GM21737 (cell line): ENCODE results near the gene OR8D4.
"Not testable (repeated sequence)": the region's sequence is repeated elsewhere in the genome, so short reads cannot be mapped to it uniquely, and the experiment has no call there.

Experiments
- ATAC-seq: cut with Tn5 transposase; IDR thresholded peaks from one replicate; pipeline ENCODE4 v1.9.1; 2021; ENCODE audit warnings: mild to moderate bottlenecking, moderate library complexity; ENCODE audit not compliant: unreplicated experiment

OR8D4 gene

DNA sequence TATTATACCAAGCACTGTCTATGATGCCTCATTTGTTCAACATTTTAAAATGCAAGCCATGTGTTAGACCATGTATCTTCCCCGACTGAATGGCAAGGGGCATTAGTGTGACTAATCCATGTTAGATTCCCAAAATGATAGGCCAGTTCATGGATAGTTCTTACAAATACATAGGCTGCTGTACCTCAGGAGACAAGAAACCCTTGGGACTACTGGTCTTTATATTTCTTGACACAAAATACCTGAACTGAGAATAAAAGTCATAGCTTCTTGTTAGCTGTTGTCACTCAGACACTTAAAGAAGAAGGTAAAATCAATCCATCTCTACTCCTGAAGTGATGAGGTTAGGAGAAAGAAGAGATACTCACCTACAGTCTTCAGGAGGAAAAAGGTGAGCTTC is at the start of gene OR8D4:
Gene OR8D4 (plus strand): TSS at position 301 of the 400 bp plus-strand sequence. CDS start 4,265 bp downstream, outside the sequence.
- no peak for ATAC-seq

DNA sequence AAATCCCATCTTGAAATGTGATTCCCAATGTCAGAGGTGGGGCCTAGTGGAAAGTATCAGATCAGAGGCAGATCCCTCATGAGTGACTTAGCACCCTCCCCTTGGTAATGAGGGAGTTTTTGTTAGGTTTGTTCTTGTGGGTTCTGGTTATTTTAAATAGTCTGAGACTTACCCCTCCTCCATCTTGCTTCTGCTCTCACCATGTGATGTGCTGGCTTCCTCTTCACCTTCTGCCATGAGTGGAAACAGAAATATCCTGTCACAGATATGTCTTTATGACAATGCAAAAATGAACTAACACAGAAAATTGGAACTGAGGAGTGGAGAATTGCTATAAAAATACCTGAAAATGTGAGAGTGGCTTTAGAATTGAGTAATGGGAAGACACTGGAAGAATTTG is 49.6 kb upstream of the OR8D4 start:
- no peak for ATAC-seq

DNA sequence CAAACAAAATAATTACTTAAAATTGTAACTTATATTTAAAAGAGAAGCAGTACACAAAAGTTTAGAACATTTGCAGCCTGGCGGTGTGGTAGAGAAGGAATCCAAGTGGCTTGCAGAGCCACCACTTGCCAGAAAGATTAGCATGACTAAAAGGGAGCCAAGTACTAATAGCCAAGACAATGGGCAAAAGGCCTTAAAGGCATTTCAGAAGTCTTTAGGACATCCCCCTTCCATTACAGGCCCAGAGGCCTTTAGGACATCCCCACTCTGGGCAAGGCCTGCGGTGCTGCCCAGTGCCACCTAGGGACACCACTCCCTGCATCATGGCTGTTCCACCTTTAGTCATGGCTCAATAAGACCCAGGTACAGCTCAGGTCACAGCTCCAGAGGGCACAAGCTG is 48.9 kb upstream of the OR8D4 start:
- ATAC-seq = no peak

DNA sequence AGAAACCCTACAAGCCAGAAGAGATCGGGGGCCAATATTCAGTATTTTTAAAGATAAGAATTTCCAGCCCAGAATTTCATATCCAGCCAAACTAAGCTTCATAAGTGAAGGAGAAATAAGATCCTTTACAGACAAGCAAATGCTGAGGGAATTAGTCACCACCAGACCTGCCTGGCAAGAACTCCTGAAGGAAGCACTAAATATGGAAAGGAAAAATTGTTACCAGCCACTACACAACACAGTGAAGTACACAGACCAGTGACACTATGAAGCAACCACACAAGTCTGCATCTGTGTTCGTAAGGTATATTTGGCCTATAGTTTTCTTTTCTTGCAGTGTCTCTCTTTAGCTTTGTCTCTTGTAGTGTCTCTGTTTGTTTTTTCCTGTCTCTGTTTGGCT is 45.5 kb upstream of the OR8D4 start:
- no peak for ATAC-seq

DNA sequence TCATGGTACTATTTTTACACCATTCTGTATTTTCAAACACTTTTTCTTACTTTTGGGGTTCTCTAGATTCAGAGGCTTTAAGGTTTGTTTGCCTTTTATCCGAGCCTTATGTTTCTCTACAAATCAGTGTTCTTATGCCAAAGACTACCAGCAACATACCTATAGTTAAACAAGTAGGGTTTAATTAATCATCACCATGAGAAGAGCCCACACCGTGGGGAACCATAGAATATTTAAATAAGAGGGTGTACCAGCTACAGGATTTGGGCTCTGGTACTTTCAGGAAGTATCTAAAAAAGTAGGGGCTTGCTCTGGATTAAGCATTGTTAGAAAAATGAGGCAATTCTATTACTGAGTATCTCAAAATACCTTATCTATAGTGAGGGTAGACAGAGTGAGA is 42.2 kb upstream of the OR8D4 start:
- no peak for ATAC-seq

DNA sequence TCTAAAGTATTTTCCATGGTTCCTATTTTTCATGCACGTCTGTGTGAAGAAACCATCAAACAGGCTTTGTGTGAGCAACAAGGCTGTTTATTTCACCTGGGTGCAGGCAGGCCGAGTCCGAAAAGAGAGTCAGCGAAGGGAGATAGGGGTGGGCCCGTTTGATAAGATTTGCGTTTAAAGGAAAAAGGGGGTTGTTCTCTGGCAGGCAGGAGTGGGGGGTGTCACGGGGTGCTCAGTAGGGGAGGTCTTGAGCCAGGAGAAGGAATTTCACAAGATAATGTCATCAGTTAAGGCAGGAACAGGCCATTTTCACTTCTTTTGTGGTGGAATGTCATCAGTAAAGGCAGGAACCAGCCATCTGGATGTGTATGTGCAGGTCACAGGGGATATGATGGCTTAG is 36.7 kb upstream of the OR8D4 start:
- not testable (repeated sequence) for ATAC-seq

DNA sequence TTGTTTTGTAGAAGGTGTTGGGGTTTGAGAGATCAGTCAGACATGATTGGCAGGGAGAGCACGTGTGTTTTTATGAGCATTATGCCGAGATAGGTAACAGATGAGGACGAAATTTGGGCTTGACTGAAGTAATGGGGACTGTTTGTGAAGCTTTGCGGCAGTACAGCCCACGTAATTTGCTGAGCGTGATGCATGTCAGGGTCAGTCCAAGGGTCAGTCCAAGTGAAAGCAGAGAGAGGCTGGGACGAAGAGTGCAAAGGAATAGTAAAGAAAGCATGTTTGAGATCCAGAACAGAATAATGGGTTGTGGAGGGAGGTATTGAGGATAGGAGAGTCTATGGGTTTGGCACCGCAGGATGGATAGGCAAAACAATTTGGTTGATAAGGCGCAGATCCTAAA is 34.2 kb upstream of the OR8D4 start:
- ATAC-seq = not testable (repeated sequence)

DNA sequence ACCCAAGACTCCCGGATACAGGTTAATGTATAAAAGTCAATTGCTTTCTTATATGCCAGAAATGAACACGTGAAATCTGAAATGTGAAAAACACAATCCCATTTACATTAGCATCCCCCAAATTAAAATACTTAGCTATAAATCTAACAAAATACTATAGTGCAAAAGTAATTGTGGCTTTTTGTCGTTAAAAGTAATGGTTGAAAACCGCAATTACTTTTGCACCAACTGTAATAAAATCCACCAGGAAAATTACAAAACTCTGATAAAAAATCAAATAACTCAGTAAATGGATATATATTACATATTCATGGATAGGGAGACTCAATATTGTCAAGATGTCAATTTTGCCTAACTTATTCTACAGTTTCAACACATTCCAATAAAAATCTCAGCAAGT is 21.1 kb upstream of the OR8D4 start:
- ATAC-seq = no peak

DNA sequence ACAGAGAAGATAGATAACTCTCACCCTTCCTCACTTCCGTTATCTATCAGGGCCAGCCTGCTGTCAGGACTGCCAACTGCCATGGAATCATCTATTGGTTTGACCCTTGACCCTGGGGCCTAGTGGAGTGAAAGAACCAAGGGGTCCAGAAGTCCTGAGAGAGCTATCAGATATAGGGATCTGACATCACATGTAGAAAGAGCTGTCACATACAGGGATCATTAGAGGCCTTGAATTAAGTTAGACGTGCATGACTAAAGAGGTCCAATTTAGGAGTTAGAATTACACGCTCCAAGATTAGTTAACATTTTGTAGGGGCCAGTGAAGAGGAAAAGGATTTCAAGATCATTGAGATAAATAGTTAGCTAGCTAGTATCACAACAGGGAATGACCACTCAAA is 16.4 kb upstream of the OR8D4 start, which contains the start of gene TMEM225:
Gene TMEM225 (minus strand): TSS at position 101 of the 400 bp plus-strand sequence. CDS start 245 bp downstream, outside the sequence.
- ATAC-seq = no peak

DNA sequence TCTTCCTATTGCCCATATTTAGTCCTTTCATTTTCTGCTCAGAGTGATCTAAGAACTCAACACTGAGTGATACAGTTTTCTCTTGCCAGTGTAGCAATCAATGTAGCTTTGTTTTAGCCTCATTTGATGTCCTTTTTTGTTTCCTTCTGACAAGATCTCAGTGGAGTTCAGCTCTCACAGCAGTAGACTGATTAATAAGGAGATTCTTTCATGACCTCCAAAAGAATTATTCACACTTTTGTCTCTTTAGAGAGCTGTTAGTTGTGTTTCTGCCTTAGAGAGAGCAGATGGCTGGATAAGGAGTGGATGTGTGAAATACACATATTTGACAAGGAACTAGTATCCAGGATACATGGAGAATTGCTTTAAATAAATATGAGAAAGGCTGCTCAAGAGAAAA is 9.9 kb upstream of the OR8D4 start:
- ATAC-seq = no peak

GRCh38 chr11:123899792-123900191 is 2.2 kb upstream of the OR8D4 start:
- no peak for ATAC-seq

DNA sequence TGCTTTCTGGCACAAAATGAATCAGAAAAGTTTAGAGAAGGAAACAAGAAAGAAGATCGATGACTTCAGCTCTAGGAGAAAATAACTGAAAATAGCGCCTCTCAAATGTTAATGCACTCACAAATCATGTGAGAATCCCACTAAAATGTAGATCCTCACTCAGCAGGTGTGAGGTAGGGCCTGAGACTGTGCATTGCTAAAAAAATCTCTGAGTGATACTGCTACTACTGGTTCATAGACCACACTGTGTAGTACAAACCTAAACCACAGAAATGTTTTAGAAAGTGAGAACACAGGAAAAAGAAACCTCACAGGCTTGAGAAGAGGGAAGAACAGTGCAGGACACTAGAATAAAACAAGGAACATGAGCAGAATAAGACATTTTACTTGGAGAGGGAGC is 2.0 kb downstream of the OR8D4 start:
- ATAC-seq = peak; percentile 68

- ATAC-seq = no peak
Measured at GRCh38 chr11:123904932-123905331, 3.0 kb downstream of the OR8D4 start.

DNA sequence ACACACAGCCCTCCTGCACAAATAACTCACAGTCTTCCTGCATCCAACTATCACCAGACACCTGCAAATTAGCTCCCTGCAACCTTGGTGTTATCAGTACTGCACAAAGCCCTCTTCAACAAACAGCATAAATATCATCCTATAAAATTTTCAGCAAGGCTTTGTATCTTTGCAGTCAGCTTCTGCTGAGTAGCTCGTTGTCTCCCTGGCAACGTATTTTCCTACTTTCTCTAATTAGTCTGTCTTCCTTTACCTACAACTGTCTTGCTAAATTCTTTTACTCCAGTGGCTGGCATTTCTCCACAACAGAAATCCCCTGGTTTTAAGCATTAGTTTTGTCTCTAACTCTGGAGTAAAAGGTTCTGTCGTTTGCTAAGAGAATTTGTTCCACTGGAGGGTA is 3.9 kb downstream of the OR8D4 start:
- ATAC-seq = no peak

- ATAC-seq = no peak
Measured at GRCh38 chr11:123920943-123921342, 19.0 kb downstream of the OR8D4 start.

DNA sequence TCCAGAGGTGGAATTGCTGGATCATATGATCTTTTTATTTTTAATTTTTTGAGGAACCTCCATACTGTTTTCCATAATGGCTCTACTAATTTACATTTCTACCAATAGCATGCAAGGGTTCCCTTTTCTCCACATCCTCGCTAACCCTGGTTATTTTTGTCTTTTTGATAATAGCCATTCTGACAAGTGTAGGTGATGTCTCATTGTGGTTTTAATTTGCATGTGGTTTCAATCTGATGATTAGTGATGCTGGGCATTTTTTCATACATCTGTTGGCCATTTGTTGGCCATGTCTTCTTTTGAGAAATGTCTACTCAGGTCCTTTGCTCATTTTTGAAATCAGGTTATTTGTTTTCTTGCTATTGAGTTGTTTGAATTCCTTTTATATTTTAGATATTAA is 22.1 kb downstream of the OR8D4 start:
- ATAC-seq = no peak

- ATAC-seq = no peak
Measured at GRCh38 chr11:123939317-123939716, 37.4 kb downstream of the OR8D4 start, which contains the start of gene OR4D5. TSS of gene OR4D5 (plus strand) at chr11:123939617. CDS start at chr11:123939617, 0 bp downstream.

DNA sequence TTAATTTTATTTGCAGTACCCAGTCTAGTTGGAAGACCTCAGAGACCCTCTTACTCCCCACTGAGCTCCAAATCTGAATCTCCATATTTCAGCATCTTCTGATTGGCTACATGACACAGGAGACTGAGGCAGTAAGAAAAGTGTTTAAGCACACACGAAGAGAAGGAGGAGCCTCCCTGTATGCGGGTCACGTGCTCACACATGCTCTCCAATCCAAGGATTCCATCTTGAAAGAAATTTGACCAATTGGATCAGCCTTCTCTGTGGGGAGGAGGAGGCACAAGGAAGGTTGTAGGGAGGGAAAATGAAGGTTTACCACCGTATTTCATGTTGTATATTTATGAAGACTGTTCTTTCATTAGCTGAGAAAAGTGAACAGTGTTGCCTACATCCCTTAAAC is 40.4 kb downstream of the OR8D4 start:
- ATAC-seq = no peak

GRCh38 chr11:123943738-123944137 is 41.8 kb downstream of the OR8D4 start, which contains the start of gene OR6T1:
TSS of gene OR6T1 (minus strand) at chr11:123943838. CDS start at chr11:123943838, 0 bp downstream.
- ATAC-seq = no peak

GRCh38 chr11:123945132-123945531 is 43.2 kb downstream of the OR8D4 start:
- ATAC-seq = no peak

GRCh38 chr11:123956752-123957151 is 54.8 kb downstream of the OR8D4 start:
- ATAC-seq = no peak
